IgD-negative memory B cell (primary cell): ENCODE measurements around the gene CUBN. TPM values are rescaled to one million over a fixed set of nuclear protein-coding genes. Genes with fewer than 3 reads are reported as not detected.

Experiments
- H3K27ac Mint-ChIP-seq, 3 donors: one replicate each; pipeline ENCODE4 v1.8.0; 2020 to 2022; ENCODE audit warnings: mild to moderate bottlenecking in 3 of 3, mixed read lengths in 3 of 3, moderate library complexity in 1 of 3
- H3K27me3 Mint-ChIP-seq: one replicate; pipeline ENCODE4 v1.8.0; 2021; ENCODE audit warnings: mixed read lengths
- H3K36me3 Mint-ChIP-seq: one replicate; pipeline ENCODE4 v1.8.0; 2020; ENCODE audit warnings: mild to moderate bottlenecking, mixed read lengths
- H3K4me1 Mint-ChIP-seq, 3 donors: one replicate each; pipeline ENCODE4 v1.8.0; 2020 to 2022; ENCODE audit warnings: mixed read lengths in 3 of 3, mild to moderate bottlenecking in 1 of 3
- H3K4me3 Mint-ChIP-seq, 4 donors: one replicate each; pipeline ENCODE4 v1.8.0; 2020 to 2022; ENCODE audit warnings: mild to moderate bottlenecking in 4 of 4, mixed read lengths in 4 of 4, moderate library complexity in 3 of 4
- H3K9me3 Mint-ChIP-seq, 3 donors: one replicate each; pipeline ENCODE4 v1.8.0; 2020 to 2021; ENCODE audit warnings: mixed read lengths in 3 of 3, mild to moderate bottlenecking in 1 of 3
- polyA plus RNA-seq: library from polyadenylated mRNA; unstranded; fragments of 300-500 nt; fragmentation: Illumina TruSeq; gene quantifications from one replicate; pipeline ENCODE4 v1.2.3, GENCODE V29; 2021

The CUBN gene
- polyA plus RNA-seq, 1 donor from 2014 or later, result not detected

DNA sequence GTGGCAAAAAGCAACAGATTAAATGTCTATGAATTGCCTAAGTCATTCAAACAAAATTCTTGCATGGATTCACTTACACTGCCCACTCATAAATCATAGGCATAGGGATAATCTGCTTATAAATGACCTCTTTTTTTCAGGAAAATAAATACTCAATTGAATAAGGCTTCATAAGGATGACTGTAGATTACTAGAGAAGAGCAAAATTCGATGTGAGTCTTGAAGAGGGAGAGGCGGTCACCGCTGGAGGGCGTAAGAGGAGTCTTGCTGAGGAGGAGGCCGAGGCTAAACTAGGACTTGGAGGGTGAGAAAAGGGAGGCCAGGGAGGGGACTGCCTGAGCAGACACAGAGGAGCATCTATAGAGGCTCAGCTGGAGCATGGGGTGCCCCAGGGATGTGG is 177.0 kb downstream of the CUBN start:
- H3K27me3 Mint-ChIP-seq, result no peaks in the 10 kb centered on the region

DNA sequence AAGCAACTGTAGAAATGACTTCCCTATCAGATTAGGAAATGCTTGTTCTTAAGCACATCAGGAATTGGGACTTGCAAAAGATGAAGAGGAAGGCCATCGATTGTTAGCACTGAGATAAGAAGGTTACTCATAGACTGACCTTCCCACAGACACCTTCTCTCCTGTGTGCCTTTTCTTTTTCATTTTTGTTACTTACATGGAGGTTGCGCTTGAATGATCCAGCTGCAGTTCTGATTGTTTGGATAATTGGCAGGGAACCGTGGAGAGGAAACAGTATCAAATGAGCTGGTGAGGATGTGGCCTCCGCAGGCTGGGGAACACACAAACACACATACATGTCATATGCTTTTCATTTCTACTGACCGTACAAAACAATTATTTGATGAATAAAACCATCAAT is 177.5 kb downstream of the CUBN start:
- Mint-ChIP-seq H3K36me3 (peaks cover 1% of the 10 kb centered on the region), H3K9me3 (peaks cover 0 to 2% (median 0%) of the 10 kb centered on the region in 3 donors), H3K27me3 (no peaks in the 10 kb centered on the region), H3K27ac (no peak overlapping the region), H3K4me3 (no peak overlapping the region), H3K4me1 (peaks cover 0 to 2% (median 0%) of the 10 kb centered on the region in 3 donors)

More for the DNA sequence above, 177.0 kb downstream of the CUBN start:
- no peak overlapping the region for H3K27ac Mint-ChIP-seq
- no peak overlapping the region for H3K4me3 Mint-ChIP-seq
- peaks cover 1% of the 10 kb centered on the region for H3K36me3 Mint-ChIP-seq
- H3K9me3 Mint-ChIP-seq, result no peaks in the 10 kb centered on the region
- H3K4me1 Mint-ChIP-seq, result peaks cover 0 to 2% (median 0%) of the 10 kb centered on the region in 3 donors

DNA sequence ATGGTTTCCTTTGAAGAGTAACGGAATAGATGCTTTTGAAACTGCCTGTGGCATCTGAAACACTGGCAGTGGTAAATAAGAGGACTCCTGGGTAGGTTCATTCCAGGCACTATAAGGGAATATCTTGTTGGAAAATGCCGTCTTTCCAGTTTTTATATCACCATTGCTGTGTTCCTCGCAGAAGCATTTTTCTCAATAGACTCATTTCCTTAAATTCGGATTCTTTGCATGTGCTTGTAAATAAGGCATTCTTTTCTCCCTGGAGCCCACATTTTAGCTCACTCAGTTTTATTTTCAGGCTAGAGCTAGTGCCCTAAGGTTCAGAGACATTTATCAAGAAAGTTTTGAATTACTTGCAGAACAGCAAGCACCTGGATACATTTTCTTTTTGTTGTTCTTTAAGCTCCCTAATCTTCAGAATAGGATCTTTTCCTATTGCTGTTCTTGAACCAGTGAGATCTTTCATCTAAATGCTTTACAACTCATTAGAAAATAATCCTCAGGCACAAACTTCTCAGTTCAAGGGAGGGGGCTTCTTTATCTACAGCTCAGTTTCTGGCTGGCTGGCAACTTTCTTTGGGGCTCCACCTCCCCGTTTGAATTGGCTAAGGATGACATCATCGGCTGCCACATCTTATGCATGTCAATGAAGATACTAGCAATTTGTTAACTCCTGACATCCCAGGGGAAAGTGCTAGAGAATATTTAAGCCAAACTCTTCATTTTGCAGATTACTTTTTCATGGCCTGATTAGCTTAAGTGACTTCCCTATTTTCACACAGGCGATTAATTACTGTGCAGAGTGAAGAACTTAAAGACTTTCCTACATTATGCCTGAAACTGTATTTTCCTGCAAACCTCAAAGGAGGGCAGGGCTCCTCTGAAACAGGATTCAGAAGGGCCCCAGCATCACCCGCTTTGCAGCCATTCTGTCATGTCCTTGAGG is 178.7 kb downstream of the CUBN start:
- no peaks in the 10 kb centered on the region for H3K4me1 Mint-ChIP-seq
- peaks cover 0 to 2% (median 0%) of the 10 kb centered on the region in 3 donors for H3K9me3 Mint-ChIP-seq
- no peak overlapping the region for H3K27ac Mint-ChIP-seq
- no peaks in the 10 kb centered on the region for H3K27me3 Mint-ChIP-seq
- H3K4me3 Mint-ChIP-seq, result no peak overlapping the region
- H3K36me3 Mint-ChIP-seq, result peaks cover 3% of the 10 kb centered on the region

DNA sequence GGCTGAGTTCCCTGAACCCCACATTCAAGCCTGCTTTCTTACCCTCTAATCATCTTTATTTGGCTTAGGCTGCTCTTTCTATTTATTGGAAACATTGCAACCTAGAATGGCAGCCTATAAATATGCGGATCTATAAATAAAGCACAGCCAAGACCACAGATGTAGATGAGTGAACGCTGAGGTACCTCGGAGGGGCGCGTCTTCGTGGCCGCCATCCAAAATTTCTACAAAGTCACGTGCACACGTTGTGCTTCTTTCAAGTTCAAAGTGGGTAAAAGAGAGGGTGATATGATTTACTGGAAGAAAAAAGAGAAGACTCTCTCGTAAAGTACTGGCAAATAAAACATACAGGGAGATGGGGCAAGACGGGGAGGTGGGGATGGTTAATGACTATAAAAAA is 179.8 kb downstream of the CUBN start:
- H3K4me1 Mint-ChIP-seq, result no peaks in the 10 kb centered on the region
- no peaks in the 10 kb centered on the region for H3K27me3 Mint-ChIP-seq
- H3K27ac Mint-ChIP-seq, result no peak overlapping the region
- H3K9me3 Mint-ChIP-seq, result peaks cover 0 to 2% (median 0%) of the 10 kb centered on the region in 3 donors
- peak overlapping the region in 1 of 4 donors; percentile 38 for H3K4me3 Mint-ChIP-seq
- H3K36me3 Mint-ChIP-seq, result peaks cover 1% of the 10 kb centered on the region

DNA sequence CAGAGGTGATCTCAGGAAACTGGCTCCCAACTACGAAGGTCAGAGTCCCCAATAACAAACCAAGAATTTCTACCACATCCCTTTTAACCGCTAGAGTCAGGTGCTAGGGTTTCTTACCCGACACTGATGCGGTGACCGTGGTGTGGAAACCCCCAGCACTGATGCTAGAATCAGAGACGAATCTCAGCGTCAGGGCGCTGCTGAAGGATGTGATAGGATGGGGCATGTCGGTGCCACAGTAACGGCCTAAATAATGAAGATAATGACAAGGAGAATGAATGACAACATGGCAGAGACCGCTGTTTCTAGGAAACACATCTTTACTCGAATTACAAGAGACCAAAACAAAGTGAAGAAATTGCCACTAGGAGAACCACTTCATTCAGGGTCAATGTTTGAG is 181.2 kb downstream of the CUBN start:
- Mint-ChIP-seq H3K36me3 (peaks cover 1% of the 10 kb centered on the region), H3K27me3 (no peaks in the 10 kb centered on the region), H3K4me3 (no peak overlapping the region), H3K4me1 (peaks cover 0 to 3% (median 0%) of the 10 kb centered on the region in 3 donors), H3K27ac (no peak overlapping the region), H3K9me3 (peaks cover 0 to 2% (median 0%) of the 10 kb centered on the region in 3 donors)

DNA sequence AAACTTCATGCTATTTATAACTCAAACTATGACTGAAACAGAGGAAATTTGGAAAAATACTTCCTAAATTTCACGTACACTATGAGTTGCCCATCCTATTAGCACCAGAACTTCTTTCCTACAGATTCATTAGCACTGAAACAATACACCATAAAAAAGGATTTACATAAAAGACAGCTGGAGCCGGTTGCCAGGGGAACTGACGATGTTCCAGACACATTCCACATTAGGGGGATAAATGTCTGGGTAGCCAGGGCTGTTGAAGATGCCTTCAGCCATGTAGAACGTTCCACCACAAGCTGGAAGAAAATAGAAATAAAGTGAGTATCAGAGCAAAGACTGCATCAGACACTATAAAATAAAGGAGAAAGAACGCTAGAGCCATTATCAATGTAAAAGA is 182.5 kb downstream of the CUBN start:
- Mint-ChIP-seq H3K27me3 (no peaks in the 10 kb centered on the region), H3K4me1 (peaks cover 0 to 3% (median 0%) of the 10 kb centered on the region in 3 donors), H3K27ac (no peak overlapping the region)

DNA sequence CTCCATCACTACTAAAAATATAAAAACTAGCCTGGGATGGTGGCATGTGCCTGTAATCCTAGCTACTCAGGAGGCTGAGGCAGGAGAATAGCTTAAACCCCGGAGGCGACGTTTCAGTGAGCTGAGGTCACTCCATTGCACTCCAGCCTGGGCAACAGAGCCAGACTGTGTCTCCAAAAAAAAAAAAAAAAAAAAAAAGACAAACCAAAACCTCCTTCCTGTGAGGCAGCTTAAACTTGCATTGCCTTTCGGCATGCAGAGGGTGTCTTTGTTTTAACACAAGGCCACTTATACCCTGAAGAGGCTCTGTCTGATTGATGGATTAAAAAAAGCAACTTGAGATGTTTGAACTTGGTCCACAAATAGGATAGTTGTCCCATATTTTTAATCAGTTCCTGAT is 184.0 kb downstream of the CUBN start:
- Mint-ChIP-seq H3K27ac (no peak overlapping the region), H3K4me1 (peaks cover 0 to 3% (median 0%) of the 10 kb centered on the region in 3 donors), H3K27me3 (peaks cover 3% of the 10 kb centered on the region), H3K36me3 (peaks cover 1% of the 10 kb centered on the region), H3K9me3 (peaks cover 0 to 2% (median 0%) of the 10 kb centered on the region in 3 donors), H3K4me3 (no peak overlapping the region)

More for the DNA sequence above, 182.5 kb downstream of the CUBN start:
- H3K36me3 Mint-ChIP-seq, result peaks cover 1% of the 10 kb centered on the region
- no peak overlapping the region for H3K4me3 Mint-ChIP-seq
- peaks cover 0 to 2% (median 0%) of the 10 kb centered on the region in 3 donors for H3K9me3 Mint-ChIP-seq

DNA sequence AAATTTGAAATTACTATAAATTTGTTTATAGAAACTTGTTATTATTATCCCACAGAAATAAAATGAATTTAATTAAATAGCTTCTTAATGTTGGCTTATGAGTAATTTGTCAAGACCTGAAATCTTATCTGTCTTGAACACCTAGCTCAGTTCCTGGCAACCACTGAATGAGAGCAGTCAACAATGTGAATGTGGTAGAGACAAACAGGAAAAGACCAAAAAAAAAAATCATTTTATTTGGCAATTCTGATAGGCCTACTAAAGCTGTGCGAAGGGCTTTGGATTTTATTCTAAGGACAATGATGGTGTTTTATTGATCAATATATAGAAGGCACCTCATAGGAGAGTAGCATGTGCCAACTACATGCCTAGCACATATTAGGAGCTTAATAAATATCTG is 184.6 kb downstream of the CUBN start:
- Mint-ChIP-seq H3K4me3 (no peak overlapping the region), H3K27me3 (peaks cover 3% of the 10 kb centered on the region), H3K9me3 (peaks cover 0 to 2% (median 0%) of the 10 kb centered on the region in 3 donors), H3K36me3 (peaks cover 1% of the 10 kb centered on the region), H3K27ac (no peak overlapping the region), H3K4me1 (peaks cover 0 to 3% (median 0%) of the 10 kb centered on the region in 3 donors)

DNA sequence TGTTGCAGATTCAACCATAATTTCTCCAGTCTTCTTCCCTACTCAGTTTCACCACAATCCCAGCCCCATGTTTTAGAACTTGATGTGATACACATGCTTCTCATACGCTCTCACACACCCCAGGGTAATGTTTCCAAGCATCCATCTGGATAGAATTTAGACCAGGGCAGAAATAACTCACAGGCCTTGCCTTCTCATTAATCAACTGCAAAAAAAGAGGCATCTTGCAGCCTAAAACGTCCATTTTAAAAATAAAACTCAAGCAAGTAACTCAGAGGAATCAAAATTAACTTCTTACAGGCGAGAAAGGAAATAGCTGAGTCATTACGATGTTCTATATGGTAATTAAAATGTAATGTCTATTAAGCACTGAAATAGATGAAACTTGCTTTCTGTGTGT is 185.2 kb downstream of the CUBN start:
- no peak overlapping the region for H3K4me3 Mint-ChIP-seq

DNA sequence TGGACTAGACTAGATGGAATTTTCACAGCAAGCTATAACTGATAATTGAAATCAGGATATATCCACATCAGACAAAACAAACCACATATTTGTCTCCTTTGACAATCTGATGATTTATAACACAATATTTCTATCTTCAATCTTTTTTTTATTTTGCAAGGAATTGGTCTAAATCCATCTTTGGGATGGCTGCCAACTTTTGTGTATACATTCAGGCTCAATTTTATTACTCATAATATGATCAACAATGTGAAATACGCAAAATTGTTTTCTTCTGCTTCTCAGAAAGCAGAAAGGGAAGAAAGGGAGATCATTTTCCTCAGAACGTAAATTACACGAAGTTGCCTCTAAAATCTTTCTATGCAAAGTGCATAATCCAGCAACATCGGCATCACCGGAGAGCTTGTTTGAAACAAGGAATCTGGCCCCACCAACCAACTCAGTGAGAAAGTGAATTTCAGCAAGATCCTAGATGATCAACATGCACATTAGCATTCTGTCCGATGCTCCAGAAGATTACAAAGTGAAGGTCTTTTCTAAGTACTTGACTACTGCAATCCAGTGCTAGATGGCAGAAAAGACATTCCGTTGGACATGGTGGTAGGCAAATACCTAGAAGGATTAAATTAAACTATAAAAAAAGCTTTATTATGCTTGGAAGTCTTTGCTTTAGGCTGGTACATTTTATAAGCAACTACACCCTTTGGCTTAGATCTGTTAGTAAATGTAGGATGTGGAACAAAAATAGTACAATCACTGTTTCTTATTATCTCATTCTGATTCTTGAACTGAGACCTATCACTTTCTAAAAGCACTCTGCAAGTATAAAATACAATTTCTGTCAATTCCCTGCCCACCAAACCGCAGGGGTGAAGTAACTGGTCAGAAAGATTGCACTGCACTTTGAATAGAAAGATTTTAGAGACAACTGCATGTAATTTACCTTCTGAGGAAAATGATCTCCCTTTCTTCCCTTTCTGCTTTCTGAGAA is 186.0 kb downstream of the CUBN start:
- Mint-ChIP-seq H3K27ac (no peak overlapping the region), H3K36me3 (peaks cover 1% of the 10 kb centered on the region), H3K27me3 (peaks cover 3% of the 10 kb centered on the region), H3K4me3 (no peak overlapping the region), H3K9me3 (peaks cover 0 to 2% (median 0%) of the 10 kb centered on the region in 3 donors), H3K4me1 (peaks cover 0 to 3% (median 0%) of the 10 kb centered on the region in 3 donors)

More for the DNA sequence above, 185.2 kb downstream of the CUBN start:
- peaks cover 0 to 2% (median 0%) of the 10 kb centered on the region in 3 donors for H3K9me3 Mint-ChIP-seq
- H3K27me3 Mint-ChIP-seq, result peaks cover 3% of the 10 kb centered on the region
- H3K27ac Mint-ChIP-seq, result no peak overlapping the region
- H3K36me3 Mint-ChIP-seq, result peaks cover 1% of the 10 kb centered on the region
- H3K4me1 Mint-ChIP-seq, result peaks cover 0 to 3% (median 0%) of the 10 kb centered on the region in 3 donors

DNA sequence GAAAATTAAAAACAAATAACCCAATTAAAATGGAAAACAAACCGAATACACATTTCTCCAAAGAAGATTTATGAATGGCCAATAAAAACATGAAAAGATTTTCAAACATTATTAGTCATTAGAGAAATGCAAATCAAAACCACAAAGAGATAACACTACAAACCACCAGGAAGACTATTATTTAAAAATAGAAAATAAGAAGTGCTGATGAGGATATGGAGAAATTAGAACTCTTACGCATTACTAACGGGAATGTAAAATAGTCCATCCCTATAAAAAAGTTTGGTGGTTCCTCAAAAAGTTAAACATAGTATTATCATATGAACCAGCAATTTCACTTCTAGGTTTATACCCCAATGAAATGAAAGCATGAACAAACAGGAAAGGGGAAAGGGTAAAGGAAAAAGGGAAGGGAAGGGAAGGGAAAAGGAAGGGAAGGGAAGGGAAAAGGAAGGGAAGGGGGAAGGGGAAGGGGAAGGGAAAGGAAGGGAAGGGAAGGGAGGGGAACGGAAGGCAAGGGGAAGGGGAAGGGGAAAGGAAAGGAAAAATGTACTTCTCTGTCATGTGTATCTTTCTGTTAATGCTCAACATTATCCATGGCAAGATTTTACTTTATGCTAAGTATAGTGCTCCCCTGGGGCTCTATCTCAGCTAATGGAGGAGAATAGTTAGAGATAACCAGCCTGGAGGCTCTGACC is 187.1 kb downstream of the CUBN start:
- Mint-ChIP-seq H3K4me1 (peaks cover 0 to 3% (median 0%) of the 10 kb centered on the region in 3 donors), H3K36me3 (peaks cover 1% of the 10 kb centered on the region), H3K4me3 (no peak overlapping the region), H3K27me3 (peaks cover 3% of the 10 kb centered on the region), H3K27ac (no peak overlapping the region), H3K9me3 (peaks cover 0 to 2% (median 0%) of the 10 kb centered on the region in 3 donors)

DNA sequence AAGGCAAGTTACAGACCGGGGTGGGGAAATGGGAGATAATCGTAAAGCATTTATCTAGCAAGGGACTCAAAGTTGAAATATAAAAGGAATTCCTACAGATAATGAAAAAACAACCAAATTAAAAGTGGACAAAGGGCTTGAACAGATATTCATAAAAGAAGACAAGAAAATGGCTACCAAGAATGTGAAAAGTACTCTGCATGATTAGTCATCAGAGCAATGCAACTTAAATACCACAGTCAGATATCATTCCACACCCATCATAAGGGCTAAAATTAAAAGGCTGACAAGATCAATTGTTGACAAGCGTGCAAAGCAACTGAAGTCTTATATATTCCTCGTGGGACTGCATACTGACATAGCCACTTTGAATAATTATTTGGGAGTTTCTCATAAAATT is 187.7 kb downstream of the CUBN start:
- H3K4me1 Mint-ChIP-seq, result peaks cover 0 to 3% (median 0%) of the 10 kb centered on the region in 3 donors
- no peaks in the 10 kb centered on the region for H3K9me3 Mint-ChIP-seq
- peaks cover 3% of the 10 kb centered on the region for H3K27me3 Mint-ChIP-seq
- no peak overlapping the region for H3K4me3 Mint-ChIP-seq
- H3K27ac Mint-ChIP-seq, result no peak overlapping the region
- peaks cover 3% of the 10 kb centered on the region for H3K36me3 Mint-ChIP-seq

DNA sequence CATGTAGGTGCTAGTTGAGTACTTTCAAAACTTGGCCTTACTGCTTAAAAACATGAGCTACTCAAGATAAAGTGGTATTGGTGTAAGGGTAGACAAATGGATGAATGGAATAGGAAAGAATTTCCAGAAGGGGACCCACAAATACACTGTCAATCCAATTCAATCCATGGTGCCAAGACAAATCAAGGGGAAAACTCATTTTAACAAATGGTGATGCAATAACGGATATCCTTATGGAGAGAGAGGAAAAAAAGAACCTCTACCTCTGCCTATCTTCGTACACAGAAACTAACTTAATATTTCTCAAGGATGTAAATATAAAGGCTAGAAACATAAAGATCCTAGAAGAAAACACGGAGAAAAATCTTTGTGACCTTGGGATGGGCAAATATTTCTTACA is 188.5 kb downstream of the CUBN start:
- H3K4me1 Mint-ChIP-seq, result peaks cover 0 to 3% (median 0%) of the 10 kb centered on the region in 3 donors
- no peak overlapping the region for H3K27ac Mint-ChIP-seq
- H3K36me3 Mint-ChIP-seq, result peaks cover 2% of the 10 kb centered on the region
- no peak overlapping the region for H3K4me3 Mint-ChIP-seq
- peaks cover 3% of the 10 kb centered on the region for H3K27me3 Mint-ChIP-seq
- H3K9me3 Mint-ChIP-seq, result no peaks in the 10 kb centered on the region

DNA sequence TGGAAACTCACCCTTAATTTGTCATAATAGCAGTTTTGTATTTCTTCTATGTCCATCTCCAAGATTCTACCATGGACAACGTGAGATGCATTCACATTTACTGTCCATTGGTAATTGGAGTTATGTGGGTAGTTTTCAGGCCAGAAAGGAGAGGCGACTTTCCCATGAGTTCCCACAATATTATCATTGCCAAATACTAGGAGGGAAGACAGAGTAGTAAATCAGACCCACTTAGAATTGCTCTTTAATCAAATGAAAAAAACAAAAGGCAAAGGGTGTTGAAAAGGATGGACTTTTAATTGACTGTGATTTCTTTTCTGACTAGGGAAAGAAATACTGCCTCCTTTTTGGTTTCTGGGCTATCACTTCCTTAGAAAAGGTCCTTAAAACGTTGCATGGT is 190.7 kb downstream of the CUBN start:
- Mint-ChIP-seq H3K4me1 (no peaks in the 10 kb centered on the region), H3K4me3 (no peak overlapping the region), H3K27me3 (peaks cover 3% of the 10 kb centered on the region), H3K9me3 (peaks cover 0 to 2% (median 0%) of the 10 kb centered on the region in 3 donors), H3K27ac (no peak overlapping the region), H3K36me3 (peaks cover 2% of the 10 kb centered on the region)
